Stimulated activated CD4-positive, alpha-beta T cell treated with anti-CD3 and anti-CD28 coated beads, Interleukin-12 subunit alpha, Interleukin-12 subunit beta, amount 100 ng/mL, for 4 hours (primary cell): ENCODE data around the gene EVX1.
A peak's percentile ranks its signal among the peaks of the same experiment; 100 is the strongest.

ENCODE experiments used
- DNase-seq: peaks from one replicate; pipeline ENCODE4 v3.0.0-alpha.2; 2020

Gene EVX1

GRCh38 chr7:27242555-27243339 is at the start of gene EVX1:
EVX1 (plus strand) TSS chr7:27242802; CDS start chr7:27243031, 229 bp downstream.
- DNase-seq, result no peak

- no peak for DNase-seq
Observed at GRCh38 chr7:27193335-27194001, 49.1 kb upstream of the EVX1 start.

GRCh38 chr7:27194002-27194352 is 48.6 kb upstream of the EVX1 start:
- no peak for DNase-seq

- DNase-seq, result no peak
Observed at GRCh38 chr7:27194686-27195379, 47.8 kb upstream of the EVX1 start.

GRCh38 chr7:27196287-27196767 is 46.3 kb upstream of the EVX1 start:
- DNase-seq, result peak; percentile 87

- DNase-seq, result no peak
Observed at GRCh38 chr7:27197137-27198042, 45.2 kb upstream of the EVX1 start.

GRCh38 chr7:27198138-27198841 is 44.3 kb upstream of the EVX1 start:
- DNase-seq, result no peak

- no peak for DNase-seq
Observed at GRCh38 chr7:27198871-27199801, 43.5 kb upstream of the EVX1 start.

GRCh38 chr7:27199849-27200760 is 42.5 kb upstream of the EVX1 start, which contains the start of gene HOXA13:
HOXA13 (minus strand) TSS chr7:27200091; CDS start chr7:27200077, 14 bp downstream.
- DNase-seq, result no peak

GRCh38 chr7:27200761-27201579 is 41.6 kb upstream of the EVX1 start:
- DNase-seq, result no peak

- no peak for DNase-seq
Observed at GRCh38 chr7:27201580-27202017, 41.0 kb upstream of the EVX1 start.

GRCh38 chr7:27202018-27202861 is 40.4 kb upstream of the EVX1 start:
- DNase-seq, result no peak

- no peak for DNase-seq
Observed at GRCh38 chr7:27202862-27203134, 39.8 kb upstream of the EVX1 start.

- DNase-seq, result no peak
Observed at GRCh38 chr7:27203365-27203953, 39.1 kb upstream of the EVX1 start.

GRCh38 chr7:27203964-27204594 is 38.5 kb upstream of the EVX1 start:
- DNase-seq, result no peak

- DNase-seq, result no peak
Observed at GRCh38 chr7:27204851-27205322, 37.7 kb upstream of the EVX1 start.
